Suppressor macrophage (primary cell): ENCODE data around the gene TCF7L2.
A peak's percentile ranks its signal among the peaks of the same experiment; 100 is the strongest.

Source experiments
- DNase-seq, 4 experiments: peaks; one replicate each; pipeline ENCODE4 v3.0.0-alpha.2; 2020 to 2022

Gene TCF7L2

DNA sequence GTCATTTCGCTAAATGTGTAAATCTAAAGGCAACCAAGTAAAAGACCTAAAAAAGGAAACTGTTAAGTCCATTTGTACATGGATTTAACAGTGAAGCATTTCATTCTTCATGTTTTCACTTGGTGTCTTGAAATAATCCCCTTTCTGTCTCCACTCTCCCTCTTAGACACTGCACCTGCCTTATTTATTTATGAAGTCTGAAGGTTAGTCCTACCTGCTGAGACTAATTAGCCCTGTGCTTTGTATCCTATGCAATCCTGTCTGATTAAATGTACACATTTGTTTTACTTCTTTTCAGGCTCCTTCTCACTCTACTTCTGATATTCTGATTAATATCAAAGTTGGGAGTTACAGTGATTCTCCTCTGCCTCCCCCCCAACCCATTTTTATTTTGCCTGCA is 1.9 kb upstream of the TCF7L2 start:
- no peak for DNase-seq

DNA sequence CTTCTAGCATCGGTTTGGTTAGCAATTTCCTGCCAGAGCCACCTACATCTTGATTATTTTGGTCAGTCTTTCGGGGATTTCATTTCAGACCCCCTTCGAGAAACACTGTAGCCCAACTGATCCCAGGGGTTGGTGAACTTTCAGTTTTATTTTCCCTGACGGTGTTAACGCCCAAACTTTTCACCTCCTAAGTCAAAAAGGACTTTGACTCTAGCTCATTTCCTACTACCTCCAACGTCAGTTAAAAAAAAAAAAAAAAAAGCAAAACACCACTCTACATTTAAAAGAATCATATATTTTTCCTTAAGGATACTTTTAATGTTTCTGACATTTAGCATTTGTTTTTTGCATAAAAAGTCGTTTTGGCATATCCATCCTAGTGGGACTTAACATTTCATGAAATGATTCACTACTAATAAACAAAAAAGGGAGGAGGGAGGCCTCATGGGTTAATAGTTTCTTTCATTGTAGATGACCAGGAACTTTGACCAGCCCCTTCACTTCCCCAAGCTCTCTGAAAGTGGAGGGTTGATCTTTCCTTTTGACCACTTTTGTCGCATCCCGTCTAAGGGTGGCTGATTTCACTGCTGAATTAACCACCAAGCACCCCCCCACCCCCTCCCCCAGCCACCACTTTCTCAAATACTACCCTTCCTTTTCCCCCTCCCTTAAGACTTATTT is 764 bp upstream of the TCF7L2 start:
- peak; percentile 22 to 52 (median 41) for DNase-seq

DNA sequence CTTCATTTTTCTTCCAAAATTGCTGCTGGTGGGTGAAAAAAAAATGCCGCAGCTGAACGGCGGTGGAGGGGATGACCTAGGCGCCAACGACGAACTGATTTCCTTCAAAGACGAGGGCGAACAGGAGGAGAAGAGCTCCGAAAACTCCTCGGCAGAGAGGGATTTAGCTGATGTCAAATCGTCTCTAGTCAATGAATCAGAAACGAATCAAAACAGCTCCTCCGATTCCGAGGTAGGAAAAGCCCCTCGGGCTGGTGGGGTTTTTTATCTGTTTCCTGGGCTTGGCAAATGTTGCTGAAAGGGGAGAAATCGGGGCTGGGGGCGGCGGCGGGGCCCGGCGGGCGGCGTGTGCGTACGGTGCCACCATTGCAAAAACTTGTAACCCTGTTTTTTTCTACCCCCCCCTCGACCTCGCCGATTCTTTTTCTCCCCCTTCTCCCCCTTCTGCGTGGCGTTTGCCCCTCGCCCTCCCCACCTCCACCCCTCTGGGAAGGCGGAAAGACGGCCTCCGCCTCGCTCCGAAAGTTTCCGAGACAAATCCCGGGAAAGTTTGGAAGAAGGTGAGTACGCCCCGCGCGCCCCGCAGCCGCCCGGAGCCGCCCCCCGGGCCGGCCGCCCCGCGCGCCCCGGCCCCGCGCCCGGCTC is 789 bp downstream of the TCF7L2 start:
- DNase-seq = peak; percentile 38 to 63 (median 55)

DNA sequence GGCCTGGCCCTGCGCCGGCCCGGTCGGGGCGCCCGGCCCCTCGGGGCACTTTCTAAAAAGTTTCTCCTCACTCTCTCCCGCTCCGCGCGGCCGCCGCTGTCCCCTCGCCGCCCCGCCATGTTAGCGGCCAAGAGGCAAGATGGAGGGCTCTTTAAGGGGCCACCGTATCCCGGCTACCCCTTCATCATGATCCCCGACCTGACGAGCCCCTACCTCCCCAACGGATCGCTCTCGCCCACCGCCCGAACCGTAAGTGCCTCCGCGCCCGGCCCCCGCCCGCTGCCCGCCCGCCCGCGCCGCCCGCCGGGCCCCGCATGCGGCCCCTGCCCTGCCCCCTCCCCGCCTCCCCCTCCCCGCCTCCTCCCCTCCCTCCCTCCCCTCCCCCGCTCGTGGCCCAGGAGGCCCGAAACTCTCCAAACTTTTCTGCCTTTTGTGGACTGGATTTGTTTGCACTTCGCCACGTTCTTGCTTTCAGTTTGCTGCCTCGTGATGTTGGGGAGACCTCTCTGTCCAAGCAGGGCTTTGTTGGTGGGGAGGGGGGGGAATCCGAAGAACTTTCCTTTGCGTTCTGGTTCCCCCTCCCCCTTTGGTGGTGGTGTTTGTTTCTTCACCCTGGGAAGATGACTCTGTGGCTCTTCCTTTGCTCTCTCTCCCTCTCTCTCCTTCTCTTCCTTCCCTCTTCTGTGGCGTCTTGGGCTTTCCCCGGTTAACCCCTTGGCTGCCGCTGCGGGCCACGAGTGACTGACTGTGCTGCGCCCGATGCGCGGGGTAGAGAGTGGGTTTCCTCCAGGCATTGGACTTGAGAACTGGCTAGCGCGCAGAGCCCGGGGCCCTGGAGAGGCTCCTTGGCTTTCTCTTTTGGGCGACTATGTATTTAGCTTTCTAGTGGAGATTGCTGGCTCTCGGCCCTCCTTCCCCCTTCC is 1.6 kb downstream of the TCF7L2 start:
- DNase-seq = peak; percentile 69 to 86 (median 84)

DNA sequence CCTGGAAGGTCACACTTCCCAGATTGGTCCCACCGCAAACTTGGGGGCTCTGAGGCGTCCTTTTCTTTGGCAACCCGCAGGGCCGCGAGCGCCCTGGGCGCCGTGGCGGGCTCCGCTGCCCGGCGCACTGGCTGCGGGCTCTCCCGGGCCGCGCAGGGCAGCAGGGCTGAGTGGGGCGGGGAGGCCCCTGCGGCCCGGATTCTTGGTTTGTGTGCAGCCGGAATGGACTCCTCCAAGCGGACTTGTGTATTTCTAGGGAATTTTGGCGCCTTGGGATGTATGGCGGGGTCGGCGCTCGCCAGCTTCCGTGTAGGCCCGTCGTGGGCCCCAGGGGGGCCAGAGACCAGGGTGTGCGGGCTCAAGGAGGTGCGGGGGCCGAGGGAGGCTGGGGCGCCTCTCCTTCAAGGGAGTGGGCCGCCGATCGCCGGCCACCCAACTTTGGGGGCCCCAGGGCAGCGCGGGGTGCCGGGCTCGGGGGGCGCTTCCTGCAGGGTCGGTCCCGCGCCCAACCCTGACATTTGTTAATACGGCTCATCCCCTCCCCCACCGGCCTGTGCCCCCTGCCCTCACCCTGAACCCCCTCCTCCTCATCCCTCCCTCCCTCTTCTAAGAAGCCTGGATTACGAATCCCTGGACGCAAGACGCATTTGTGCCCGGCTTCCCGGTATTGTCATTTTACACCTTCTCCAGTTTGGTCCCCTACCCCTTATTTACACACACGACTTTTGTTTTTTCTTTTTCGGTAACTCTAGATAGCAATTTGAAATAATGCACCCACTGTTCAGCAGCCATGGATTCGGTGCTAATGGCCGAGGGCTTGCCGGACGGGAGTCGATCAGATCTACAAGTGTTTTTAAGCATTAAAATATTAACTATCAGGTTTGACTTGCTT is 2.5 kb downstream of the TCF7L2 start:
- DNase-seq = peak; percentile 21 to 62 (median 42)

DNA sequence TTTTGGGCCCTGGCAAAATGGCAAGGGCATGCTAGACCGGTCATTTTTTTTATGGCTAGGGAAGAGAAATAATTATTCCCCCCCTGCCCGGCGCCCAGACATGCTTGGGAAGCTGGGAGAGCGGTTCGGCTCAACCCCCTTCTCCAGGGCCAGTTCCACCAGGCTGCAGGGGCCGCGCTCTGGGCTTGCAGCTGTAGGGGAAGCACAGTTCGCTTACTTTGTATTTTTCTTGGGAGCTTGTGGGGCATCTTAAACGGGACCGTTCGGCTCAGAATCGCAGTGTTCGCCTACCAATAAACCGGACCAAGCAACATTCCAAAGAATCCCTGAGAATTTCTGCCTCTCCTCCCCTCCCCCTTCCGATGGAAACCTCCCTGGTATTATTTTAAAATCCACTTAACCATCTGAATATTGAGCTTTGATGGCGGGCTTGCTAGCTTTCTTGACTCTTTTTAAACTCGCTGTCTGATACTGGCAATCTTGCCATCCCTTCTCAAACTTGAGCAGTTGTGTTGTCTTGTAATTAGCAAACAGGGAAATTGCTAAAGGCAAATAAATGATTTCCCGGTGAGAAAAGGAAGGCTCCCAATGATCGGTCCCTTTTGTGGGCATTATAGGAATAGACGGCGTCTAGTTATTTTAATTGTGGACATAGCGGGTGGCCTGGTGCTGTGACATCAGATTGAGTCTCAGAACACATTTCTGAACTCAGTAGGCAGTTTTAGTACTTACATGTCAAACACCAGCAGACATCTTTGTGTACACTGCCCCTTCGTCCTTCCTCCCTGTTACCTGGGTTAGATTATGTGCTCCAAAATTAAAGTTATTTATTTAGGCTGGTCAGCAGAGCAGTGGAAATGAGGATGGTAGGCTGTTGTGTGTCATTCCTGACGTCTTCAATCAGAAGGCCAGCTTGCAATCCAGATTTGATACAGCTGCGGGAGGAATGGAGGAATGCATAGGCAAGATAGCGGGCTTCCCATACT is 3.4 kb downstream of the TCF7L2 start:
- peak in 3 of 4 experiments; percentile 19 to 53 (median 30) for DNase-seq

DNA sequence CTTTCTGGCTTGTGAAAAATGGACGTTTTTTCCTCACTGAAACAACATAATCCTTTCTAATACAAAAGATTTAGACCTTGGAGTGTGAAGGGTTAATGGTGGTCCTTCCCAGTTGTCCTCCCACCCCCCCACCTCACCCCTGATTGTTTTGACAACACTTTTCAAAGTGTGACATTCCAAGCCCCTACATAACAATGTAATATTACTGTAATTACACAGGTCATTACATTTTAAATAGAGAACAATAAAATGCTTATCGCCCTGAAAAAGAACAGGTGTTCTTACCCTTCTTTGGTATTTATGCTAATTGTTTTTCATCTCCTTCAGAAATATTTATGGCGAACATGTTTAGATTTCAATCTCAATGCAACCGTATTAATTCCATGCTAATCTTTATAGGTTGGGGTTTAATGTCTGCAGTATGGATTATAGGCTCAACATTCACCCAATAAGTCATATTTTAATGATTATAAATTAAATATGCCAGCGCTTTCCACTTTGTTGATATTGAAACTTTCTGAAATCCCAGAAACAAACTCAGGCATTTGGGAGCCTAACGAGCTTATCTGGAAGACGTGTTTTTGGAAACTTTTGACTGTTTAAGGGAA is 5.0 kb downstream of the TCF7L2 start:
- DNase-seq = no peak

DNA sequence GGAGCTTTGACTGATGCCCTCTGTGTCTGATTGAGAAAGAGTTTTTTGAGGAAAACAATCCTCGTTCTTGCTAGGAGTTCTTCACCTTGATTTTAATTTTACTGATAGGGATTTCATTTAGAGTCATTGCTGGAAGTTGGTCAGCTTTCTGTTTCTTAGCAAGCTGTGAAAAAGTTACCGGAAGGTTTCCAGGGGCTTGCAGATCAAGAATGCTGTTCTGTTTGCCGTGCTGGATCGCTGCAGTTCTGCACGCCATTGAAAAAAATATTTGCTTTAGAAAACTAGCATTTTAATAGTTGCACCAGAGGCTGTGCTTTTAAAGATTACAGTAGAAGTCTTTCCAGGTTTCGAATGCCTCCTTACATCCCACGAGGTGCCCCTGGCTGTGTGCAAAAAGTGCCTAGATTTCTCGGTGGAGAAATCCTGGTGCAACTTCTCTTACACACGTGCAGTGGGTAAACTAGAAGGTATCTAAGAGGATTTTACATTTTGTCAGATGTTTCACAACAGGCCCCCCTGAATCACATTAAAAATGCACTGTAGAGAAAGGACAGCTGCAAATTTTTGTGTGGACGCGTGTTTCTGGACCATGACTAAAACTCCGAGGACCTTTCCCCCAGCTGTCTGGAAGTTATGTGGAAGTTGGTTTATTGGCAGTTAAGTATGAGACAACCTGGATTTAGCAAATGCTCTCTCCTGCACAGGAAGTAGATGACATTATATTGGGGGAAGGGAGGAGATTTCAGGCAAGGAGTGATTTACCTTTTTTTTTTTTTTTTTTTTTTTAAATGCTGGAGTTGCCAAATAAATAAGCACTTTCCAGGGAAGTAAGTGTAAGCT is 5.8 kb downstream of the TCF7L2 start:
- DNase-seq = peak in 2 of 4 experiments; percentile 7 to 34

DNA sequence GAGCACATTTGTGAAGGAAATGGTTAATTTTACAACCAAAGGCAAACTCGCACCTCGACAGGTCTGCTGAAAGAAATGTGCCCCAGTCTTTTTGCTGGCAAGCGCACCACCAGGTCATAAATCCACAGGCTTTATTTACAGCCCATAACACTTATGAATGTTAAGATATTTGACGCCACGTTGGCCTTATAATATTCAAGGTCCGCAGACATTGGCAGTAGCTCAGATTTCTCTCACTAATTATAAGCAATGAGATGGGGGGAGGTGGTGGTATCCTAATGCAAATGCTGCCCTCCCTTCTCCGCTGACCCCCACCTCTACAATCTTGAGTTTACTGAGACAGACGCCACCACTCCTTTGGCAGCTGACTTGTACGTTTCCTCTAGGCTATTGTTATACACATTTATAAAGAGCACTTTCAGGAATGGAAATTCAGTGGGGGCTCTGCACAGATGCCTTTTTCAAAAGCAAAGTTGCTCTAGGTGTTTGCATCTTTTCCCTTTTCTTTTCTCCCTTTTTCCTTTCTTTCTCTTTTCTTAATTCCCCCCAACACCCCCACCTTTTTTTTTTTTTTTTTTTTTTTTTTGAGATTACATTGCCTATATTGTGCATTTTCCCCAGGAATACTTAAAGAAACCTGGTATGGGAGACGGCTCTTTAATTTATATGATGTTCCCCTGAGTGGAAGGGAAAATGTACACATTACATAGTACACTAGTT is 6.7 kb downstream of the TCF7L2 start:
- no peak for DNase-seq

DNA sequence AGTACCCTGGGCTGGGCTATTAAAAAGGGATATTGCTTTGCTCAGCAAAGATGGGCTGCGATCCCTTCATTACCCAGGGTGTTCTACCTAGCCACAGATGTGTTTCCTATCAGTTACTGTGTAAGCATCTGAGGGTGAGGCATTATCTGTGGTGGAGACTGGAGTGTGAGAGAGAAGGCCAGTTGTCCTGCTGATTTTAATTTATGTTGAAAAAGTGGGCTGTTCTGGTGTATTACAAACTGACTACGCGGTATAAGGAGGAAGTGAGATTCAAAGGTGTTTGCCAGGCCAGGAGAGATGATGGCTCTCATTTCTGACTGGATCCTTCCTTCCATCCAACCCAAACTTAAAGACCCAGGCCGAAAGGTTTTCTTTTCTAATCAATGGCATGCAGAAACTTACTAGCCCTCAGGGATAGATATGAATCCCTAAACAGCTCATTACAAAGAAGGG is 7.6 kb downstream of the TCF7L2 start:
- DNase-seq = no peak

DNA sequence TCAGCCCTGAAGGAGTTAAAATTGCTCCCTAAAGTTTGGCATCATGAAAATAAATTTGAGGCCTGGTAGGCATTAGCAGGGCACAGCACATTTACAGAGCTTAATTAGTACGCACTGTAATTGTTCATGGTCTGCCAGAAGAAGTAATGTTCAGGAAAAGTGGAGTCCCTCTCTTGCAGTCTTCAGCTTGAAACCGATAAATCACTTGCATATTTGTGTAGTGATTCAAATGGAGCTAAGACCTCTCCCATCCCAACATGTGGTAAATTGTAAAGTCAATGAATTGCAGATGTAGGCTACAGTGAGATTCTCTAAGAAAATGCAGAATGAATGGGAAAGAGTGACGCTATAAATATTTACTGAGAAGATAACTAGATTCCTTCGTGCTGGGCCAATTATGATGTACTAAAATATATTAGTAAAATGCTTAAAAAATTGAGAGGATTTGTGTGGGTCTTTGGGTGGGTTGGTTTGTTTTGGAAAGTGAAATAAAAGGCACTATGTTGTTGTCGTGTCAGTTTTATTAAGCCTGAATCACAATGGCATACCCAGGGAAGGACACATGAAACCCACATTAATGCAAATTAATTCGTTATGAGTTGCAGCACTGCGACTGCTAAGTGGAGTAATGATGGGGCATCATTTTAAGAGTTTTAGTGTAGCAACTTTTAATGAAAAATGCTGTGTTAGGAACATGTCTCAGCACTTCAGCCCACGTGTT is 8.4 kb downstream of the TCF7L2 start:
- no peak for DNase-seq

DNA sequence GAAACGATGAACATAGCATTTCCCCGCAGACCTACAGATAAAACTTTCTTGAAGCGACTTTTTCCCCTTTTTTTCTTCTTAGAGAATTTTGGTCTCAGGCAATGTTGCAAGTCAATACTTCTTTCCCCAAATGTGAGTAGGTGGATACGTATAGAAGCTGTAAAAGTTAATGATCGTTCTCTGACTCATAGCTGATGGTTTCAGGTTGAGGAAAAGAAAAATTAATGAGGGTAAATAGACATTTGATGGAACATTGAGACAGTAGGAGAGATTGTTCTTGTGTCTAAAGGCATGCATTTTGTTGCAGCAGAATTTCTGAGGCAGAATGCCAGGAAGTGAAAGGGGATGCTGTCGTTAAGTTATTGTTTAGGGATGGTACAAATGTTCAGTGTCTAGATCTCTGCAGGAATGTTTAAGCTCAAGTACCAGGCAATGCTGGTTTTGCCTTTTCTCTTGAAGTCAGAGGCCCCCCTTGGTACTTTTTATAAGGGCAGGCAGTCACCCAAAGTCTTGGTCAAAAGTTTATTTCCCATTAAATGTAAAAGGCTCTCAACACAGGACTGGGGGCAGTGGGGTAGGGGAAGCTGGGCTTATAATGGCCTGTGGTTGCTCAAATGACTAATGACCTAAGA is 9.3 kb downstream of the TCF7L2 start:
- DNase-seq = peak in 1 of 4 experiments; percentile 12

DNA sequence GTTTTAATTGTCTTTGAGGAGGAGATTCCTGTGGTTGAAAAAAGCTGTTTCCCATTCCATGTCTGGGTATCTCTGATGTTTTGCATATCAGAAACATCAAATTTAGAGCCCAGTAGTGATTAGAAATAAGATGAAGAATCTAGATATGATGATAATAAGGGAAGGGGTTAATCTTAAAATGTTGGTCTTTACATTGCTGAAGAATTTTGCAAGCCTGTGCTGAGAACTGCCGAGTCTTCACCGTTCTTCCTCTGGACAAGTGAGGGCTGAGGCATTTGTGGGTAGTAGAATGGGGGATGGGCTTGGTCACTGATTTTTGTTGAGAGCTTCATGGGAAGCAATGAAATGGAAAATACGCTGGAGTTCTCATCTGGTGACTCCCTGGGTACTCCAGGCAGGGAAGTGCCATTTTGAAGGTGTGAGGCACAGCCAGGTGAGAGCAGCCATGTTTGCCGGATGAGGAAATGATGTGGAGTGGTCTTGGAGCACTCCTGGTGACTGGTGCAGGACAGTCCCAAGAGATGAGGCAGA is 10.2 kb downstream of the TCF7L2 start:
- no peak for DNase-seq

DNA sequence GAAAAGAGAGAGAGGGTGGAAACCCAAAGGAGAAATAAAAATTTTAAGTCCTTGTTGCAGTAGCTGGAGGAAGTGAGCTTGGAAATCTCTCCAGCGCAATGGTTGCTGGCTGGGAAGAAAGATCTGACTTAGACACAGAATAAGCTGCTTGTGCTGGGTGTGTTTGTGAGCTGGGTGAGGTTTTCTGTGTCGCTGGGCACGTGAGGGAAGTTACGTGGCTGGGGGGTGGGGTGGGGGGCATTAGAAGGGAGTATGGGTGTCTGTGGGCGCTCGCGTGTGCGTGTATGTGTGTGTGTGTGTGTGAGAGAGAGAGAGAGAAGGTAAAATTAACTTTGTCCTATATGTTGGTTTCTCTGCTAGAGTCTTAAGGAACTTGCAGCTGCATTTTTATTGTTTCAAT is 11.6 kb downstream of the TCF7L2 start:
- DNase-seq = peak in 2 of 4 experiments; percentile 6 to 24

DNA sequence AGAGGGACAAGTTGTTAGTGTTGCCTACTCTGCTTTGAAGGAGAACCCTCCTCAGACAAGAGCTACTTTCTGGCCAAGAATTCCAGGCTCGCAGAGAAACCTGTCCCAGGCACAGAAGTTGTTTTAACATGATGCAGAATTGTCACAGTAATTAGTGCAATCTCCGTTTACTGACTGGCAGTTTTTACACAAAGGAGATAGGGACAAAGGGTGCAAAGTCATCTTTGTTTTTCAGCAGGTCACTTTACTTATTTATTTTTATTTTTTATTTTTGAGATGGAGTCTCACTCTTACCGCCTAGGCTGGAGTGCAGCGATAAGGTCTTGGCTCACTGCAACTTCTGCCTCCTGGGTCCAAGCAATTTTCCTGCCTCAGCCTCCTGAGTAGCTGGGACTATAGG is 12.3 kb downstream of the TCF7L2 start:
- no peak for DNase-seq

DNA sequence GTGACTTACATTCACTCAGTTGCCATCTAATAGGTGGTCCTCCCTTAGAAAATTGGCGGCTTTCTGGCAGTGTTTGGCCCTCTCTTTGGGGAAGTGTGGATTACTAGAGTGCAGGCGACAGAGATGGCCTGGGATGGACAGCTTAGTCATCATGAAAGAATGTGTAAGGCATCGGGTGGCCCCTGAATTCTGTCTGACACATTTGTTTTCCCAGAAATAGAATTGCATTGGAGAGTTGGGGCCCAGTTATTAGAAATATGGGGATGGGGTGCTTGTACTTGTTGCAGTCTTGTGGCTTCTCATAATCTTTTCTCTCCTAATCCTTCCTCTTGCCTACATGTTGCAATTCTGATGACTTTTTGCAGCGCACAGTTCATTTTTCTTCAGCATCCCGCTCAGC is 13.8 kb downstream of the TCF7L2 start:
- DNase-seq = peak; percentile 42 to 63 (median 48)

DNA sequence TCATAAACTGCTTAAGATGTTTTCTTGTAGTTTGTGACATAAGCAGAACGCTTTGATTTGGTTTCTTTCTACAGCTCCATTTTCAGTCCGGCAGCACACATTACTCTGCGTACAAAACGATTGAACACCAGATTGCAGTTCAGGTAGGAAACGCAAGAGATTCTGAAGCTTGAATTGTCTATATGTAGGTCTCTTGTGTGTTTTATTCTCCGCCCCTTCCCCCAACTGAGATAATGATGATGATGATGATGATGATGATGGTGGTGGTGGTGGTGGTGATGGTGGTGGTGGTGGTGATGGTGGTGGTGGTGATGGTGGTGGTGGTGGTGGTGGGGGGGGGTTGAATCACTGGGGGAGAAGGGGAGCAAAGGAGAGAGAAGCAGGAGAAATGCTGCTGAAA is 14.4 kb downstream of the TCF7L2 start:
- DNase-seq = no peak
